ENCODE data around the gene TCTN2.

DNA sequence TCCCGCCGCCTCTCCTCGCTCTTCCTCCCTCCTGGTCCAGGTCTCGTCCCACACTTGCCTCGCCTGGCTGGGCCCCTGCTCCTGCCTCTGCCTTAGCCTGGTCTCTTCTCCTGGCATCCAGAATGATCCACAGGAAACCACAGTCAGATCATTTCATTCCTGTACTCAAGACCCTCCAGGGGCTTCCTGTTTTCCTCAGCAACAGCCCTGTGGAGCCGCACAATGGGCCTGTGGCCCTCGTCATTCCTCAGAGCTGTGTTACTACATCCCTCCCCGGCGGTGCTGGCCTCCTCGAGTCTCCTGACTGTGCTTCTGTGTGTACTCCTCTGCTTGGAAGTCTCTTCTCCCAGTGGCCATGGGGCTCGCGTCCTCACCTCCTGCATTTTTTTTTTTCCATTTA lies 61.3 kb downstream of the TCTN2 start:
- TF ChIP-seq CTCF (IDR thresholded peaks at IDR 0.05) (no peak), POLR2A (IDR thresholded peaks at IDR 0.05) (no peak)

All from heart left ventricle (tissue), 13 donors.